ENCODE measurements around the gene RASSF7. TPM values are rescaled to one million over a fixed set of nuclear protein-coding genes. Genes with fewer than 3 reads are reported as not detected.

Gene RASSF7
- total and polyA plus RNA-seq, 7 donors: 0.65 to 1.4 (median 0.92) TPM; not detected in 1

DNA sequence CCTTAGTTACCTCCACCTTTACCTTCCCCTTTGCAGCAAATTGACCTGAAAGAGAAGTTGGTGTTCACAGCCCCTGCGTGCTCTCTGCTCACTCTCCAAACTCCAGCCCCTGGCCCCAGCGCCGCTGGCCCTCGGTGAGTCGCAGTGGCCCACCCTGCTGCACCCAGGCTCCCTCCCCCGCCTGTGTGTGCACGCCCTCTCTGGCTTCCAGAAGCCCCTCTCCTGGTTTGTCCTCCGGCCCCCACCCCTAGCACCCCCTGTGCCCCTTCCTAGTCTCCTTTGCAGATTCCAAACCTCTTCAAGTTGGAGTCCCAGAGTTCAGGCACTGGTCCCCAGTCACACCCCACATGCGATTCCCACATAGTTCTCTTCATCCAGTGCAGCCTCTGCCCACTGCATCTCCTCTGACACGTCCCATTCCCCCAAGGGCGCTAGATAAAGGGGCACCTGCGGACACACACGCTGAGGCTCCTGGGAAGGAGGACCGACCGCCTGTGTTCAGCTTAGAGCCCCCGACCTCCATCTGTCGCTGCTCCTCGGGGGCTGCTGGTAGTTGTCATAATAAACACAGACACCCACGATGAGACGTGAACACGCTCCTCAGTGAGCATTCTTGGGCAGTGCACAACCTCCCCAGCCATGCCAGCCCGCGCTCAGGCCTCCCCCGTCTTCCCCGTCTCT is 14.0 kb downstream of the RASSF7 start:
- Histone ChIP-seq H3K9me3 (no peaks in the 10 kb centered on the region), H3K4me1 (peaks cover 35% of the 10 kb centered on the region), H3K27ac (no peak overlapping the region), H3K4me3 (peak overlapping the region; percentile 80), H3K36me3 (ENCODE audit: insufficient read depth in 1 of 2, low read depth in 1 of 2) (no peaks in the 10 kb centered on the region), H3K27me3 (ENCODE audit: insufficient read depth in 3 of 3, low read length in 2 of 3) (no peaks in the 10 kb centered on the region)
- ATAC-seq: peak in 1 of 4 donors; percentile 0
- intact Hi-C loops (cut with DNase I): loop anchor here (5.0 to 10.0 kb wide), 2 partner anchors 53 to 120 kb away; partner anchors contain the start of genes DEAF1 (in 1 of the 2), SCT (in 1 of the 2) and TMEM80 (in 1 of the 2)
- 35 to 45% (median 39%) methylated on average over 23 to 25 of the region's 25 CpGs for WGBS, 3 donors
- DNase-seq: no peak
- no peak for TF ChIP-seq CTCF (IDR thresholded peaks at IDR 0.05)

DNA sequence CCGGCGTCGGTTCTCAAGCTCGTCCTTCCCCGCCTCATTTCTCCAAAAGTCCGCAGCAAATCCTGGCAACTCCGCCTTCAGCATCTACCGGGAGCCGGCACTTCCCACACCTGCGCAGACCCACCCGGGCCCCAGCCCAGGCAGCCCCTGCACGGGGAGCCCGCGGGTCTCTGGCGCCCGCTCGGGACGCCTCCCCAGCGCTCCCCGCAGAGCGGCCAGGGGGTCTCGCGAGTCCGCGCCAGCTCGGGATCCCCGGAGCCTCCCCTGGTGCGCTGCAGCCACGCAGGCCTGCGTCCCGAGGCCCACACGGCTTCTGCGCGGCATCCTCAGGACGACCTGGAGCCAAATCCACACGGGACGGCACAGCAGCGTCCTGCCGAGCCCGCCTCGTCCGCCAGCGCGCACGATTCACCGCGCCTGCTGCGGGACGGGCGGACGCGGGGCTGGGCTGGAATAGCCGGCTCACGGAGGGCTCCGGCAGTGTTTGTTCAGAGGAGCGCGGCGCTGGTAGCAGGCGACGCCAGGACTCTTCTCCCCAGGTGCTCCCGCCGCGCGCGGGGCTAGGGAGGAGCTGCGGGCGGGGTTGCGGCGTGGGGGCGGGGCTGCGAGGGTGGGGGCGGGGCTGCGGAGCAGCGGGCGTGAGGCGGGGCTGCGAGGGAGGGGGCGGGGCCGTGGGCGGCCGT is 14.7 kb downstream of the RASSF7 start:
- no peaks in the 10 kb centered on the region for H3K9me3 ChIP-seq
- no peak for TF ChIP-seq CTCF (IDR thresholded peaks at IDR 0.05)
- intact Hi-C loops (cut with DNase I): loop anchor here (5.0 to 10.0 kb wide), 2 partner anchors 52 to 119 kb away; partner anchors contain the start of genes DEAF1 (in 1 of the 2), SCT (in 1 of the 2) and TMEM80 (in 1 of the 2)
- H3K4me1 ChIP-seq: peaks cover 42% of the 10 kb centered on the region
- ATAC-seq (peak in 3 of 4 donors; percentile 1 to 70 (median 7)), DNase-seq (no peak)
- H3K4me3 ChIP-seq: peak overlapping the region; percentile 80
- H3K27ac ChIP-seq: peak overlapping the region; percentile 71
- WGBS, 3 donors: 1 to 3% (median 1%) methylated on average over 32 to 81 of the region's 81 CpGs
- H3K36me3 ChIP-seq (ENCODE audit: insufficient read depth in 1 of 2, low read depth in 1 of 2): no peaks in the 10 kb centered on the region
- no peaks in the 10 kb centered on the region for H3K27me3 ChIP-seq (ENCODE audit: insufficient read depth in 3 of 3, low read length in 2 of 3)

DNA sequence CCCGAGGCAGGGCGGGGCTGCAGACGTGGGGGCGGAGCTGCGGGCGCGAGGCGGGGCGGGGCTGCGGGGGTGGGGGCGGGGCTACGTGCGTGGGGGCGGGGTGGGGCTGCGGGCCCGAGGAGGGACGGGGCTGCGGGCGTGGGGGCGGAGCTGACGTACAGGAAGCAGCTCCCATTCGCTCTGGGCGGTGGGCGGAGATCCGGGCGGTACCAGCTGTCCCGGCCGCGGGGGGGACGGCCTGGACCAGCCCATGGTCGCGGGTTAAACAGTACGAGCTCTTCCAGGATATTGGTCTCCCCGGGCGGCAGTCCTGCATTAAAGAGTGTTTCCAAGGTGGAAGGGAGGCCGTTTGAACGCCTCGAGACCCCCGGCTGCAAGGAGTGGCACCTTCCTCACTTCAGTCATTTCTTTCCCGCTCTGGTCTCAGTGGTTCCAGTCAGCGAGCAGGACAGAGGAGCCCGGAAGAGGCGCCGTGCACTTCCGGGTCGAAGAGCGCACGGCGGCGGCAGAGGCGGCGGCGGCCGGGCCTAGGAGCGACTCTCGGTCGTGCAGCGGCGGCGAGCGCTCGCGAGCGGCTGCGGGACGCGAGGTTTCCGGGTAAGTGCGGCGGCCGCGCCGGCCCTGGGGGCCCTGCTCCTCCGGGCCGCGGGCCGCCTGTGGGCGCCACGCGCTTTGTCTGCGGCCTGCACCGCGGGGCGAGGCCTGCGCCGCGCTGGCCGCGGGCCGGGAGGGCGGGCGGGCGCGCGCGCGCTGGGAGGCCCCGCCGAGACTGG is 15.4 kb downstream of the RASSF7 start, which contains the start of gene PHRF1:
Gene PHRF1 (plus strand): TSS at position 475 of the 773 bp plus-strand sequence. CDS start 5,043 bp downstream, outside the sequence.
- Histone ChIP-seq H3K4me1 (peaks cover 47% of the 10 kb centered on the region), H3K4me3 (peak within 1 kb of the TSS; percentile 98), H3K9me3 (no peaks in the 10 kb centered on the region), H3K27ac (peak within 1 kb of the TSS; percentile 97), H3K27me3 (ENCODE audit: insufficient read depth in 3 of 3, low read length in 2 of 3) (no peaks in the 10 kb centered on the region), H3K36me3 (ENCODE audit: insufficient read depth in 1 of 2, low read depth in 1 of 2) (peaks cover 0 to under 1% of the 10 kb centered on the region in 2 donors)
- ATAC-seq (peak; percentile 92 to 95 (median 93)), DNase-seq (peak; percentile 96 to 99)
- WGBS, 3 donors: 0 to 1% (median 0%) methylated on average over 30 to 94 of the region's 99 CpGs
- intact Hi-C loops (cut with DNase I): loop anchor here (2.0 to 10.0 kb wide), 3 partner anchors 35 to 119 kb away; partner anchors contain the start of genes DEAF1 (in 1 of the 2), SCT (in 1 of the 2) and TMEM80 (in 1 of the 2)
- no peak for TF ChIP-seq CTCF (IDR thresholded peaks at IDR 0.05)

- Histone ChIP-seq H3K4me3 (peak overlapping the region; percentile 98), H3K27ac (peak overlapping the region; percentile 97), H3K9me3 (no peaks in the 10 kb centered on the region), H3K36me3 (ENCODE audit: insufficient read depth in 1 of 2, low read depth in 1 of 2) (peaks cover 0 to 9% of the 10 kb centered on the region in 2 donors), H3K4me1 (peaks cover 47% of the 10 kb centered on the region), H3K27me3 (ENCODE audit: insufficient read depth in 3 of 3, low read length in 2 of 3) (no peaks in the 10 kb centered on the region)
- ATAC-seq (no peak), DNase-seq (no peak)
- no peak for TF ChIP-seq CTCF (IDR thresholded peaks at IDR 0.05)
- intact Hi-C loops (cut with DNase I): loop anchor here (2.0 to 10.0 kb wide), 3 partner anchors 34 to 118 kb away; partner anchors contain the start of genes DEAF1 (in 1 of the 2), SCT (in 1 of the 2) and TMEM80 (in 1 of the 2)
- WGBS, 3 donors: 4 to 7% (median 5%) methylated on average over 23 to 44 of the region's 48 CpGs
Measured at GRCh38 chr11:576811-577610, 16.2 kb downstream of the RASSF7 start.
